B cell (primary cell): ENCODE data around the gene TAF11. TPM values are rescaled to one million over a fixed set of nuclear protein-coding genes. Genes with fewer than 3 reads are reported as not detected.

Experiments
- ATAC-seq: fragments of 200-7000 bp; cut with Tn5 transposase; one replicate; pipeline ENCODE4 v1.10.0; 2021; ENCODE audit warnings: low read depth, mild to moderate bottlenecking, moderate number of reproducible peaks, moderate library complexity
- CTCF ChIA-PET: fragments of 350-600 bp; sonication (Branson Sonifier 250); formaldehyde crosslinking; loops from one replicate; lab custom pipeline; 2021; ENCODE audit warnings: antibody characterized with exemption, inconsistent platforms; lab: Charles Lee
- POLR2A ChIA-PET: fragments of 350-600 bp; sonication (Branson Sonifier 250); formaldehyde crosslinking; loops from one replicate; lab custom pipeline; 2021; ENCODE audit warnings: antibody characterized with exemption; lab: Charles Lee
- DNase-seq: peaks from one replicate; pipeline ENCODE4 v3.0.0; 2013
- H2AFZ ChIP-seq: 2 replicates; pipeline ENCODE4 v1.6.1; 2012; ENCODE audit warnings: mild to moderate bottlenecking, low read depth, low read length; ENCODE audit not compliant: insufficient read depth, poor library complexity, severe bottlenecking
- H3K27ac ChIP-seq, 2 donors: 1 replicate in 1 of 2; 2 replicates in 1 of 2; pipeline ENCODE4 v1.5.1; 2012 to 2013; ENCODE audit warnings: low read length in 2 of 2, mild to moderate bottlenecking in 2 of 2, moderate library complexity in 1 of 2
- H3K27me3 ChIP-seq, 4 experiments: fragments of 200-600 bp in 1 of 4; sonication (generic) in 1 of 4; replicated peaks in 1 of 4; 1 replicate in 2 of 4; 2 replicates in 2 of 4; pipeline versions ENCODE4 v1.6.1 to v1.7.0; 2013 to 2016; ENCODE audit warnings: low read length in 3 of 4, mild to moderate bottlenecking in 2 of 4, mixed read lengths in 1 of 4, moderate library complexity in 1 of 4; ENCODE audit not compliant: insufficient read depth in 4 of 4, control insufficient read depth in 3 of 4; ENCODE audit errors: control extremely low read depth in 1 of 4
- H3K36me3 ChIP-seq, 2 experiments: replicated peaks in 1 of 2; 1 replicate in 1 of 2; 2 replicates in 1 of 2; pipeline versions ENCODE4 v1.6.1 to v1.7.1; 2013; ENCODE audit warnings: low read length in 1 of 2; ENCODE audit not compliant: insufficient read depth in 2 of 2, control insufficient read depth in 1 of 2; ENCODE audit errors: control extremely low read depth in 1 of 2, extremely low read depth in 1 of 2
- H3K4me1 ChIP-seq, 2 donors: fragments of 200-600 bp in 1 of 2; sonication (generic) in 1 of 2; 1 replicate in 1 of 2; 2 replicates in 1 of 2; pipeline versions ENCODE4 v1.5.1 to v1.6.1; 2013 to 2017; ENCODE audit warnings: low read length in 2 of 2; ENCODE audit not compliant: control insufficient read depth in 2 of 2, insufficient read depth in 2 of 2
- H3K4me2 ChIP-seq: replicated peaks from 2 replicates; pipeline ENCODE3; 2012; ENCODE audit warnings: mild to moderate bottlenecking, low read depth, low read length; ENCODE audit not compliant: poor library complexity, severe bottlenecking
- H3K4me3 ChIP-seq, 5 experiments: fragments of 200-600 bp in 1 of 5; sonication (generic) in 1 of 5; 1 replicate in 3 of 5; 2 replicates in 2 of 5; pipeline versions ENCODE4 v1.5.1 to v1.7.0; 2011 to 2016; ENCODE audit warnings: low read length in 4 of 5, mild to moderate bottlenecking in 4 of 5, low read depth in 2 of 5, control low read depth in 1 of 5, moderate library complexity in 1 of 5; ENCODE audit not compliant: insufficient read depth in 1 of 5; ENCODE audit errors: control extremely low read depth in 1 of 5, extremely low read depth in 1 of 5
- H3K79me2 ChIP-seq: fragments of 200-600 bp; sonication (generic); one replicate; pipeline ENCODE4 v1.6.0; 2016; ENCODE audit warnings: low read length; ENCODE audit not compliant: control insufficient read depth, insufficient read depth
- H3K9ac ChIP-seq: fragments of 200-600 bp; sonication (generic); 2 replicates; pipeline ENCODE4 v1.6.1; 2017; ENCODE audit warnings: mild to moderate bottlenecking, low read length, moderate library complexity
- H3K9me3 ChIP-seq, 3 donors: one replicate each; pipeline versions ENCODE4 v1.6.1 to v1.7.1; 2013; ENCODE audit warnings: low read length in 2 of 3; ENCODE audit not compliant: control insufficient read depth in 2 of 3, insufficient read depth in 1 of 3; ENCODE audit errors: control extremely low read depth in 1 of 3
- H4K20me1 ChIP-seq: 2 replicates; pipeline ENCODE4 v1.6.0; 2012; ENCODE audit warnings: mild to moderate bottlenecking, low read length; ENCODE audit not compliant: insufficient read depth, control insufficient read depth, poor library complexity, severe bottlenecking
- H3K27ac Mint-ChIP-seq: one replicate; pipeline ENCODE4 v1.8.0; 2021; ENCODE audit warnings: mixed read lengths
- H3K27me3 Mint-ChIP-seq: one replicate; pipeline ENCODE4 v1.8.0; 2021; ENCODE audit warnings: mixed read lengths
- H3K4me1 Mint-ChIP-seq: one replicate; pipeline ENCODE4 v1.8.0; 2021; ENCODE audit warnings: mixed read lengths
- H3K4me3 Mint-ChIP-seq: one replicate; pipeline ENCODE4 v1.8.0; 2021; ENCODE audit warnings: mixed read lengths
- H3K9me3 Mint-ChIP-seq: one replicate; pipeline ENCODE4 v1.8.0; 2022; ENCODE audit warnings: mixed read lengths; ENCODE audit not compliant: insufficient read depth
- EZH2 ChIP-seq: IDR thresholded peaks from 2 replicates; pipeline ENCODE4 v1.6.1; 2012; ENCODE audit warnings: borderline replicate concordance, low read depth, mild to moderate bottlenecking, moderate library complexity, low read length; ENCODE audit not compliant: insufficient read depth, poor library complexity, severe bottlenecking
- WGBS: methylation state at CpG from one replicate; pipeline ENCODE4 v1.1.5; 2013; ENCODE audit warnings: missing lambda C conversion rate; ENCODE audit not compliant: insufficient coverage; 5-methylcytosine and 5-hydroxymethylcytosine counted together
- intact Hi-C: fragments of 100-400 bp; cut with micrococcal nuclease; formaldehyde crosslinking; loops from one replicate; pipeline ENCODE4 v1.10.0; 2022
- polyA plus RNA-seq: library from polyadenylated mRNA; depleted of rRNA; stranded (reverse); fragments of >200 nt; gene quantifications from 2 replicates; pipeline ENCODE4 v1.2.3, GENCODE V29; 2012
- total RNA-seq, 2 donors: library from RNA; stranded (reverse); fragments of 120-200 nt in 1 of 2; gene quantifications; 1 replicate in 1 of 2; 2 replicates in 1 of 2; pipeline versions ENCODE4 v1.2.3 to v1.2.4, GENCODE V29; 2013 to 2022
- TF ChIP-seq, protein P1 (sequence below): fragments of 200-600 bp; IDR thresholded peaks from one replicate; pipeline ENCODE4 v1.8.0; 2022; ENCODE audit warnings: antibody characterized with exemption, mild to moderate bottlenecking

The TAF11 gene
- total and polyA plus RNA-seq, 2 donors (not counting 1 experiment from before 2014, with no cell fraction given): 27.3 to 28.5 TPM

GRCh38 chr6:34920097-34920496 is 32.3 kb upstream of the TAF11 start:
- DNase-seq (no peak), ATAC-seq (no peak)
- no peak overlapping the region for H2AFZ ChIP-seq
- intact Hi-C loops: no loop called here
- H3K4me2 ChIP-seq: no peak overlapping the region
- no peak overlapping the region for H3K9ac ChIP-seq
- H3K27ac ChIP-seq: no peak overlapping the region
- WGBS: 100% methylated on average over 3 of the region's 4 CpGs
- H3K9me3 ChIP-seq: no peaks in the 10 kb centered on the region
- H3K4me3 ChIP-seq: no peak overlapping the region
- H3K79me2 ChIP-seq: no peaks in the 10 kb centered on the region
- no peaks in the 10 kb centered on the region for H3K4me1 Mint-ChIP-seq
- ChIA-PET CTCF (no interaction called here), POLR2A (no interaction called here)
- no peaks in the 10 kb centered on the region for H3K9me3 Mint-ChIP-seq
- H3K27me3 ChIP-seq: no peaks in the 10 kb centered on the region
- no peak overlapping the region for H3K27ac Mint-ChIP-seq
- H3K4me3 Mint-ChIP-seq: no peak overlapping the region
- TF ChIP-seq EZH2: no peak
- H3K36me3 ChIP-seq: peaks cover 0 to 3% of the 10 kb centered on the region in 2 experiments
- no peaks in the 10 kb centered on the region for H3K4me1 ChIP-seq
- H3K27me3 Mint-ChIP-seq: no peaks in the 10 kb centered on the region
- peaks cover 10% of the 10 kb centered on the region for H4K20me1 ChIP-seq

DNA sequence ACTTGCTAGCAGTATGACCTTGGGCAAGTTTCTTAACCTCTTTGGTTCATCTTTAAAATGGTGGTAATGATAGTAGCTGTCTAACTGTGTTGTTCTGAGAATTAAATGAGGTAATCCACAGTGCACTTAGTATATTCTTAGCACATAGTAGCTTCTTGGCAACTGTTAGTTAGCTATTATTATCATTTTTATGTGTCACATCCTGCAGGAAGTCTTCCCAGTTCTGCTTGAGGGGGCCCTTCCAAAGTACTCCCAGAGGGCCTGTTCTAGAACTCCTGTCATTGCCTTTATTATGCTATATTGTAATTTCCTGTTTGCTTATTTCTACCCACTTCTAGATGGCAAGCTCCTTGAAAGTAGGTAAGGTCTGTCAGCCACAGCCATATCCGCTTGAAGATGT is 31.8 kb upstream of the TAF11 start:
- no peak for TF ChIP-seq EZH2
- TF ChIP-seq, protein P1, sequence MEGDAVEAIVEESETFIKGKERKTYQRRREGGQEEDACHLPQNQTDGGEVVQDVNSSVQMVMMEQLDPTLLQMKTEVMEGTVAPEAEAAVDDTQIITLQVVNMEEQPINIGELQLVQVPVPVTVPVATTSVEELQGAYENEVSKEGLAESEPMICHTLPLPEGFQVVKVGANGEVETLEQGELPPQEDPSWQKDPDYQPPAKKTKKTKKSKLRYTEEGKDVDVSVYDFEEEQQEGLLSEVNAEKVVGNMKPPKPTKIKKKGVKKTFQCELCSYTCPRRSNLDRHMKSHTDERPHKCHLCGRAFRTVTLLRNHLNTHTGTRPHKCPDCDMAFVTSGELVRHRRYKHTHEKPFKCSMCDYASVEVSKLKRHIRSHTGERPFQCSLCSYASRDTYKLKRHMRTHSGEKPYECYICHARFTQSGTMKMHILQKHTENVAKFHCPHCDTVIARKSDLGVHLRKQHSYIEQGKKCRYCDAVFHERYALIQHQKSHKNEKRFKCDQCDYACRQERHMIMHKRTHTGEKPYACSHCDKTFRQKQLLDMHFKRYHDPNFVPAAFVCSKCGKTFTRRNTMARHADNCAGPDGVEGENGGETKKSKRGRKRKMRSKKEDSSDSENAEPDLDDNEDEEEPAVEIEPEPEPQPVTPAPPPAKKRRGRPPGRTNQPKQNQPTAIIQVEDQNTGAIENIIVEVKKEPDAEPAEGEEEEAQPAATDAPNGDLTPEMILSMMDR: no peak
- Mint-ChIP-seq H3K27me3 (no peaks in the 10 kb centered on the region), H3K4me1 (no peaks in the 10 kb centered on the region), H3K27ac (no peak overlapping the region), H3K4me3 (no peak overlapping the region), H3K9me3 (no peaks in the 10 kb centered on the region)
- no peak for DNase-seq
- peaks cover 10% of the 10 kb centered on the region for H4K20me1 ChIP-seq
- H3K79me2 ChIP-seq: no peaks in the 10 kb centered on the region
- no peak for ATAC-seq
- no peak overlapping the region for H3K4me3 ChIP-seq
- POLR2A ChIA-PET: no interaction called here
- H3K9ac ChIP-seq: no peak overlapping the region
- CTCF ChIA-PET: no interaction called here
- intact Hi-C loops: no loop called here
- no peaks in the 10 kb centered on the region for H3K9me3 ChIP-seq
- peaks cover 0 to 3% of the 10 kb centered on the region in 2 experiments for H3K36me3 ChIP-seq
- no peak overlapping the region for H3K27ac ChIP-seq
- no peak overlapping the region for H3K4me2 ChIP-seq
- H3K4me1 ChIP-seq: no peaks in the 10 kb centered on the region
- no peak overlapping the region for H2AFZ ChIP-seq
- no peaks in the 10 kb centered on the region for H3K27me3 ChIP-seq
- 100% methylated on average over 1 of the region's 1 CpG for WGBS
